Adrenal gland (tissue), 12 donors: ENCODE data around the gene METTL15. TPM values are rescaled to one million over a fixed set of nuclear protein-coding genes. Genes with fewer than 3 reads are reported as not detected.

ENCODE experiments used
- DNase-seq, 7 donors: peaks; one replicate each; pipeline ENCODE4 v3.0.0-alpha.2; 2019 to 2020
- H3K27ac ChIP-seq, 5 donors: fragments of 200-600 bp; sonication (generic) in 4 of 5; 1 replicate in 3 of 5; 2 replicates in 2 of 5; pipeline versions ENCODE4 v1.5.1 to v1.8.0; 2016 to 2020; ENCODE audit warnings: mild to moderate bottlenecking in 1 of 5
- H3K27me3 ChIP-seq: fragments of 200-600 bp; 2 replicates; pipeline ENCODE4 v1.8.0; 2021
- H3K36me3 ChIP-seq, 2 donors: fragments of 200-600 bp; replicated peaks in 1 of 2; 1 replicate in 1 of 2; 2 replicates in 1 of 2; pipeline versions ENCODE4 v1.5.1 to v1.8.0; 2018 to 2022
- H3K4me1 ChIP-seq, 2 donors: fragments of 200-600 bp; replicated peaks in 1 of 2; 1 replicate in 1 of 2; 2 replicates in 1 of 2; pipeline versions ENCODE4 v1.5.1 to v1.8.0; 2018 to 2021
- H3K4me3 ChIP-seq, 4 donors: fragments of 200-600 bp; sonication (generic) in 3 of 4; one replicate each; pipeline ENCODE4 v1.5.1; 2016 to 2018
- H3K9me3 ChIP-seq, 3 donors: fragments of 200-600 bp; sonication (generic) in 1 of 3; replicated peaks in 1 of 3; 1 replicate in 2 of 3; 2 replicates in 1 of 3; pipeline versions ENCODE4 v1.5.1 to v1.8.0; 2016 to 2021
- CTCF ChIP-seq, 6 experiments: fragments of 450-650 bp in 4 of 6; fragments of 200-600 bp in 2 of 6; sonication (generic) in 1 of 6; IDR thresholded peaks; 1 replicate in 5 of 6; 2 replicates in 1 of 6; pipeline versions ENCODE4 v1.5.1 to v1.8.0; 2016 to 2021; ENCODE audit warnings: antibody characterized with exemption in 6 of 6, mild to moderate bottlenecking in 2 of 6, moderate library complexity in 1 of 6
- POLR2A ChIP-seq, 2 donors: fragments of 450-650 bp; IDR thresholded peaks; one replicate each; pipeline ENCODE4 v1.6.1; 2017; ENCODE audit warnings: antibody characterized with exemption in 2 of 2, mild to moderate bottlenecking in 2 of 2, moderate library complexity in 1 of 2
- WGBS, 4 donors: extraction: QIAGEN DNeasy Blood & Tissue Kit in 2 of 4; methylation state at CpG; one replicate each; pipeline versions ENCODE4 v1.1.5 to v1.1.7; 2013 to 2017; 5-methylcytosine and 5-hydroxymethylcytosine counted together
- intact Hi-C, 2 donors: fragments of 100-400 bp; cut with DNase I; formaldehyde crosslinking; loops; one replicate each; pipeline versions ENCODE4 v1.14.1 to v1.15.0; 2022 to 2023
- polyA plus RNA-seq, 3 donors: library from polyadenylated mRNA; stranded (reverse); fragments of 200-250 nt in 2 of 3; fragments of 350-450 nt in 1 of 3; fragmentation: Illumina TruSeq in 1 of 3; extraction: RNeasy Lipid Tissue Mini Kit (QIAGEN cat#74804) in 1 of 3; gene quantifications; one replicate each; pipeline ENCODE4 v1.2.3, GENCODE V29; 2013 to 2014
- total RNA-seq, 9 donors: library from RNA; depleted of rRNA in 4 of 9; stranded (reverse); fragments of >200 nt in 4 of 9; fragments of 120-200 nt in 1 of 9; fragmentation: NEBNext Ultra II Directional in 1 of 9; extraction: Animal tissue kit (Norgen Biotek cat#: 25700) in 1 of 9; gene quantifications; one replicate each; pipeline versions ENCODE4 v1.1.0 to v1.2.4, GENCODE V29; 2013 to 2023
- donor health status: healthy with polysubstance abuse.
- donor health status: Bipolar disorder and iron deficiency.
- donor health status: DM: yes; HTN: yes; CAD: no.
- donor health status: DM: no; HTN: no; CAD: no.
- donor health status: DM: no; HTN: no; CAD: no.
- donor health status: DM: yes; HTN: yes; CAD: no.

The METTL15 gene
- total and polyA plus RNA-seq, 12 donors: 7.4 to 45.5 (median 17.3) TPM

GRCh38 chr11:28245131-28245530, 136.9 kb downstream of the METTL15 start:
- no peak for TF ChIP-seq CTCF (IDR thresholded peaks at IDR 0.05)
- no peak for TF ChIP-seq POLR2A (IDR thresholded peaks at IDR 0.05)
- 74 to 82% (median 75%) methylated on average over 2 of the region's 2 CpGs for WGBS, 4 donors
- H3K27ac ChIP-seq: no peak overlapping the region
- peaks cover 6 to 9% of the 10 kb centered on the region in 2 donors for H3K4me1 ChIP-seq
- intact Hi-C loops: no loop called here
- no peaks in the 10 kb centered on the region for H3K9me3 ChIP-seq
- DNase-seq: no peak
- H3K4me3 ChIP-seq: no peak overlapping the region
- no peaks in the 10 kb centered on the region for H3K27me3 ChIP-seq
- no peaks in the 10 kb centered on the region for H3K36me3 ChIP-seq

- intact Hi-C loops: no loop called here
- Histone ChIP-seq H3K9me3 (no peaks in the 10 kb centered on the region), H3K27me3 (no peaks in the 10 kb centered on the region), H3K4me1 (no peaks in the 10 kb centered on the region), H3K4me3 (no peak overlapping the region), H3K36me3 (no peaks in the 10 kb centered on the region), H3K27ac (no peak overlapping the region)
- no peak for TF ChIP-seq CTCF (IDR thresholded peaks at IDR 0.05)
- TF ChIP-seq POLR2A (IDR thresholded peaks at IDR 0.05): no peak
- no peak for DNase-seq
Observed at GRCh38 chr11:28250192-28250591, 142.0 kb downstream of the METTL15 start.

- intact Hi-C loops: no loop called here
- WGBS, 4 donors: 78 to 89% (median 85%) methylated on average over 2 of the region's 2 CpGs
Observed at GRCh38 chr11:28251257-28251656, 143.1 kb downstream of the METTL15 start.

GRCh38 chr11:28257761-28258160, 149.6 kb downstream of the METTL15 start:
- Histone ChIP-seq H3K4me1 (no peaks in the 10 kb centered on the region), H3K36me3 (no peaks in the 10 kb centered on the region), H3K27ac (no peak overlapping the region), H3K9me3 (no peaks in the 10 kb centered on the region), H3K27me3 (no peaks in the 10 kb centered on the region), H3K4me3 (no peak overlapping the region)
- TF ChIP-seq POLR2A (IDR thresholded peaks at IDR 0.05) (no peak), CTCF (IDR thresholded peaks at IDR 0.05) (no peak)
- intact Hi-C loops: no loop called here
- no peak for DNase-seq

More at GRCh38 chr11:28251257-28251656, 143.1 kb downstream of the METTL15 start:
- no peaks in the 10 kb centered on the region for H3K27me3 ChIP-seq
- H3K4me3 ChIP-seq: no peak overlapping the region
- H3K36me3 ChIP-seq: no peaks in the 10 kb centered on the region
- no peak for DNase-seq
- H3K9me3 ChIP-seq: no peaks in the 10 kb centered on the region
- H3K27ac ChIP-seq: no peak overlapping the region
- TF ChIP-seq POLR2A (IDR thresholded peaks at IDR 0.05) (no peak), CTCF (IDR thresholded peaks at IDR 0.05) (no peak)
- H3K4me1 ChIP-seq: no peaks in the 10 kb centered on the region
